HG03432 (cell line): Measurements from ENCODE around the gene PAQR5.
"Not testable (repeated sequence)": the region's sequence is repeated elsewhere in the genome, so short reads cannot be mapped to it uniquely, and the experiment has no call there.

Experiments used
- ATAC-seq: cut with Tn5 transposase; IDR thresholded peaks from one replicate; pipeline ENCODE4 v1.9.1; 2021; ENCODE audit warnings: mild to moderate bottlenecking, moderate library complexity; ENCODE audit not compliant: unreplicated experiment

Gene PAQR5

GRCh38 chr15:69346112-69346511 is 47.4 kb downstream of the PAQR5 start:
- no peak for ATAC-seq

- no peak for ATAC-seq
These were observed 52.6 kb downstream of the PAQR5 start for GRCh38 chr15:69351333-69351732.

GRCh38 chr15:69351884-69352283 is 53.2 kb downstream of the PAQR5 start:
- no peak for ATAC-seq

- no peak for ATAC-seq
These were observed 59.4 kb downstream of the PAQR5 start for GRCh38 chr15:69357773-69358771.

GRCh38 chr15:69358850-69359249 is 60.1 kb downstream of the PAQR5 start:
- ATAC-seq: no peak

- ATAC-seq: no peak
These were observed 61.0 kb downstream of the PAQR5 start for GRCh38 chr15:69359722-69360121.

GRCh38 chr15:69360642-69361041 is 61.9 kb downstream of the PAQR5 start:
- ATAC-seq: no peak

GRCh38 chr15:69367236-69367635 is 68.5 kb downstream of the PAQR5 start:
- no peak for ATAC-seq

GRCh38 chr15:69369631-69370030 is 70.9 kb downstream of the PAQR5 start:
- no peak for ATAC-seq

- ATAC-seq: no peak
These were observed 74.7 kb downstream of the PAQR5 start for GRCh38 chr15:69373406-69373805.

- ATAC-seq: no peak
These were observed 76.6 kb downstream of the PAQR5 start for GRCh38 chr15:69375151-69375790.

GRCh38 chr15:69377216-69377970 is 78.7 kb downstream of the PAQR5 start:
- no peak for ATAC-seq

GRCh38 chr15:69380100-69380725 is 81.5 kb downstream of the PAQR5 start:
- no peak for ATAC-seq

- no peak for ATAC-seq
These were observed 82.0 kb downstream of the PAQR5 start for GRCh38 chr15:69380726-69381105.

GRCh38 chr15:69382176-69382575 is 83.5 kb downstream of the PAQR5 start:
- not testable (repeated sequence) for ATAC-seq

- ATAC-seq: not testable (repeated sequence)
These were observed 85.4 kb downstream of the PAQR5 start for GRCh38 chr15:69384066-69384465.

GRCh38 chr15:69384626-69385598 is 86.2 kb downstream of the PAQR5 start:
- ATAC-seq: no peak

- no peak for ATAC-seq
These were observed 87.1 kb downstream of the PAQR5 start for GRCh38 chr15:69385831-69386230.

GRCh38 chr15:69386284-69386683 is 87.6 kb downstream of the PAQR5 start:
- ATAC-seq: no peak

GRCh38 chr15:69388260-69388705 is 89.6 kb downstream of the PAQR5 start:
- ATAC-seq: no peak
